ENCODE data around the gene KLK2. TPM values are rescaled to one million over a fixed set of nuclear protein-coding genes. Genes with fewer than 3 reads are reported as not detected.

KLK2 gene
- total RNA-seq, 1 experiment from 2014 or later: not detected

GRCh38 chr19:50850738-50851137 is 22.5 kb upstream of the KLK2 start:
- DNase-seq (ENCODE audit: low read depth): no peak

- no peak for DNase-seq (ENCODE audit: low read depth)
These were observed 21.6 kb upstream of the KLK2 start for GRCh38 chr19:50851620-50852019.

- DNase-seq (ENCODE audit: low read depth): no peak
These were observed 18.4 kb upstream of the KLK2 start, which contains the start of gene KLK3 for GRCh38 chr19:50854636-50855410. TSS of gene KLK3 (plus strand) at chr19:50854915. CDS start at chr19:50854956, 41 bp downstream.

- DNase-seq (ENCODE audit: low read depth): no peak
These were observed 15.9 kb upstream of the KLK2 start for GRCh38 chr19:50857366-50857765.

GRCh38 chr19:50858886-50859285 is 14.4 kb upstream of the KLK2 start:
- DNase-seq (ENCODE audit: low read depth): no peak

- DNase-seq (ENCODE audit: low read depth): no peak
These were observed 13.4 kb upstream of the KLK2 start for GRCh38 chr19:50859849-50860248.

- peak; percentile 4 for DNase-seq (ENCODE audit: low read depth)
These were observed 12.2 kb upstream of the KLK2 start for GRCh38 chr19:50861010-50861409.

- no peak for DNase-seq (ENCODE audit: low read depth)
These were observed 11.5 kb upstream of the KLK2 start for GRCh38 chr19:50861496-50862286.

- DNase-seq (ENCODE audit: low read depth): no peak
These were observed 3.8 kb upstream of the KLK2 start for GRCh38 chr19:50869479-50869878.

- no peak for DNase-seq (ENCODE audit: low read depth)
These were observed 2.7 kb upstream of the KLK2 start for GRCh38 chr19:50870417-50871089.

- no peak for DNase-seq (ENCODE audit: low read depth)
These were observed 972 bp downstream of the KLK2 start for GRCh38 chr19:50874211-50874610.

GRCh38 chr19:50875795-50876422 is 2.7 kb downstream of the KLK2 start:
- no peak for DNase-seq (ENCODE audit: low read depth)

- DNase-seq (ENCODE audit: low read depth): no peak
These were observed 3.2 kb downstream of the KLK2 start for GRCh38 chr19:50876456-50876855.

- DNase-seq (ENCODE audit: low read depth): no peak
These were observed 4.1 kb downstream of the KLK2 start for GRCh38 chr19:50877338-50877737.

GRCh38 chr19:50878851-50879250 is 5.6 kb downstream of the KLK2 start:
- DNase-seq (ENCODE audit: low read depth): no peak

- no peak for DNase-seq (ENCODE audit: low read depth)
These were observed 7.0 kb downstream of the KLK2 start for GRCh38 chr19:50880241-50880640.

GRCh38 chr19:50882188-50882587 is 8.9 kb downstream of the KLK2 start:
- no peak for DNase-seq (ENCODE audit: low read depth)

- no peak for DNase-seq (ENCODE audit: low read depth)
These were observed 16.4 kb downstream of the KLK2 start for GRCh38 chr19:50889638-50890037.

GRCh38 chr19:50890422-50891252 is 17.4 kb downstream of the KLK2 start:
- DNase-seq (ENCODE audit: low read depth): peak; percentile 68

GRCh38 chr19:50891253-50891625 is 18.0 kb downstream of the KLK2 start:
- DNase-seq (ENCODE audit: low read depth): no peak
